ENCODE measurements around the gene NFIC. TPM values are rescaled to one million over a fixed set of nuclear protein-coding genes. Genes with fewer than 3 reads are reported as not detected.

Gene NFIC
- total RNA-seq, 1 experiment from 2014 or later: 8.0 TPM

- H3T11ph ChIP-seq (ENCODE audit: low read length): no peak overlapping the region
- H3K4me1 Mint-ChIP-seq: peaks cover 18 to 41% of the 10 kb centered on the region in 2 experiments
- H2BK120ac ChIP-seq (ENCODE audit: low read depth, low read length, poor library complexity, severe bottlenecking): no peak overlapping the region
- H3K27me3 ChIP-seq (ENCODE audit: insufficient read depth, low read length): no peaks in the 10 kb centered on the region
- no peak overlapping the region for H2AK5ac ChIP-seq (ENCODE audit: insufficient read length, low read length)
- H2BK20ac ChIP-seq (ENCODE audit: low read depth, low read length, poor library complexity, severe bottlenecking): no peak overlapping the region
- H3K23me2 ChIP-seq (ENCODE audit: insufficient read length, low read depth, low read length, poor library complexity, severe bottlenecking): peaks cover 12% of the 10 kb centered on the region
- H4K20me1 ChIP-seq (ENCODE audit: control insufficient read depth, insufficient read depth, insufficient read length): no peaks in the 10 kb centered on the region
- peaks cover 10 to 34% (median 19%) of the 10 kb centered on the region in 3 experiments; a peak in 6 of 7 replicates for H3K36me3 Mint-ChIP-seq (ENCODE audit: insufficient read depth in 1 of 3, low read depth in 3 of 3)
- no peak overlapping the region for H4K5ac ChIP-seq (ENCODE audit: insufficient read length, low read depth, low read length)
- no peak overlapping the region for H3K27ac ChIP-seq (ENCODE audit: insufficient read length, low read depth, low read length)
- H3K27ac Mint-ChIP-seq: no peak overlapping the region
- H3K4me3 Mint-ChIP-seq: no peak overlapping the region; a peak in 1 of 5 replicates
- no peak for TF ChIP-seq CTCF (conservative IDR thresholded peaks at IDR 0.05)
- no peak overlapping the region for H4K91ac ChIP-seq (ENCODE audit: insufficient read length, low read depth, low read length)
- no peak overlapping the region for H3K18ac ChIP-seq (ENCODE audit: insufficient read length, low read depth, low read length)
- no peak overlapping the region for H3K9ac ChIP-seq (ENCODE audit: extremely low read depth, insufficient read length, low read length)
- H3K23ac ChIP-seq (ENCODE audit: insufficient read length, low read depth, low read length): no peak overlapping the region
- H2AFZ ChIP-seq (ENCODE audit: low read length): no peak overlapping the region
- no peaks in the 10 kb centered on the region for H3K4me1 ChIP-seq (ENCODE audit: insufficient read depth, low read length)
- no peaks in the 10 kb centered on the region for H3K9me3 ChIP-seq (ENCODE audit: control insufficient read depth, low read depth, low read length)
- H3K79me2 ChIP-seq (ENCODE audit: insufficient read depth, low read length): peaks cover 3% of the 10 kb centered on the region; the same call in 1 of the 2 replicates
- no peak overlapping the region for H3K14ac ChIP-seq (ENCODE audit: insufficient read depth, low read length)
- WGBS (ENCODE audit: extremely low coverage, insufficient read length, low lambda C conversion rate): no CpG with 5 or more reads among the region's 26 CpGs
- H3K9me3 Mint-ChIP-seq: no peaks in the 10 kb centered on the region; a peak in 1 of 5 replicates
- no peak overlapping the region for H3K56ac ChIP-seq (ENCODE audit: insufficient read length, low read depth, low read length)
- no peak overlapping the region for H4K8ac ChIP-seq (replicated peaks; ENCODE audit: insufficient read length, low read depth, low read length)
- H3K79me1 ChIP-seq (ENCODE audit: insufficient read depth, low read depth, low read length, poor library complexity, severe bottlenecking): no peaks in the 10 kb centered on the region
- H2BK5ac ChIP-seq (ENCODE audit: insufficient read length, low read length): no peak overlapping the region
- no peak overlapping the region for H2BK12ac ChIP-seq (ENCODE audit: insufficient read length, low read depth, low read length)
- no peak for DNase-seq
- no peak overlapping the region for H3K4me2 ChIP-seq (ENCODE audit: insufficient read depth, insufficient read length, low read length)
- no peak overlapping the region for H2BK15ac ChIP-seq (ENCODE audit: low read depth, low read length)
- no peak overlapping the region for H3K4ac ChIP-seq (ENCODE audit: low read depth, low read length)
- H3K27me3 Mint-ChIP-seq (ENCODE audit: low read depth): no peaks in the 10 kb centered on the region; the same call in 1 of the 2 replicates
Observed at GRCh38 chr19:3511506-3512251, 145.3 kb downstream of the NFIC start.
